Rectal smooth muscle tissue (tissue), 1 donor: ENCODE measurements around the gene SAMD14.
"Not testable (repeated sequence)": the region's sequence is repeated elsewhere in the genome, so short reads cannot be mapped to it uniquely, and the experiment has no call there.

Experiments used
- H3K27ac ChIP-seq: one replicate; pipeline ENCODE4 v1.7.0; 2013; ENCODE audit warnings: low read depth, low read length, inconsistent platforms
- H3K27me3 ChIP-seq: one replicate; pipeline ENCODE4 v1.7.0; 2013; ENCODE audit warnings: low read length; ENCODE audit not compliant: control insufficient read depth, insufficient read depth
- H3K36me3 ChIP-seq: one replicate; pipeline ENCODE4 v1.7.0; 2013; ENCODE audit warnings: low read length; ENCODE audit not compliant: control insufficient read depth, insufficient read depth
- H3K4me1 ChIP-seq: one replicate; pipeline ENCODE4 v1.7.0; 2013; ENCODE audit warnings: low read length; ENCODE audit not compliant: control insufficient read depth, insufficient read depth
- H3K4me3 ChIP-seq: one replicate; pipeline ENCODE4 v1.7.0; 2013; ENCODE audit warnings: low read length
- H3K9ac ChIP-seq: one replicate; pipeline ENCODE4 v1.7.0; 2013; ENCODE audit warnings: low read length

The SAMD14 gene

DNA sequence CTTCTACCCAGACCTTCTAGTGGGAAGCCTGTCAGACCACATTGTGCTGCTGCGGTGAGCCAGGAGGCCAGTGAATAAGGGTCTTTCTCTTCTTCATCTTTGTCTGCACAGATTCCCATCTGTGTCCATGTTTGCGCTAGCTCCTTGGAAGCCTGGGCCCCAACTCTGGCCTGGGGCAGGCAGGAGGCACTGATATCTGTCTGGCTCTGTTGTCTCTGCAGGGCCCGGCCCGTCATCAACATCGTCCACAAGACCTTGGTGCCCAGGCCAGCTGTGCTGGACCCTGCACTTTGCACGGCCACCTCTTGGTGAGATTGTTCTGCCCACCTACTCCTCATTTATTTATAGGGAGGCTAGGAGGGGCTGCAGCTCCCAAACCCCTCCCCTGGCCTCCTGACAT lies 55.7 kb downstream of the SAMD14 start:
- Histone ChIP-seq H3K4me1 (no peaks in the 10 kb centered on the region), H3K4me3 (no peak overlapping the region), H3K36me3 (peaks cover 36% of the 10 kb centered on the region), H3K27me3 (no peaks in the 10 kb centered on the region), H3K9ac (no peak overlapping the region), H3K27ac (no peak overlapping the region)

- Histone ChIP-seq H3K4me3 (no peak overlapping the region), H3K27ac (no peak overlapping the region), H3K9ac (no peak overlapping the region), H3K4me1 (no peaks in the 10 kb centered on the region), H3K36me3 (peaks cover 33% of the 10 kb centered on the region), H3K27me3 (no peaks in the 10 kb centered on the region)
Measured at GRCh38 chr17:50072925-50073324, 57.0 kb downstream of the SAMD14 start.

- Histone ChIP-seq H3K27ac (no peak overlapping the region), H3K36me3 (peaks cover 26% of the 10 kb centered on the region), H3K27me3 (no peaks in the 10 kb centered on the region), H3K9ac (no peak overlapping the region), H3K4me3 (no peak overlapping the region), H3K4me1 (no peaks in the 10 kb centered on the region)
Measured at GRCh38 chr17:50072130-50072529, 57.8 kb downstream of the SAMD14 start.

DNA sequence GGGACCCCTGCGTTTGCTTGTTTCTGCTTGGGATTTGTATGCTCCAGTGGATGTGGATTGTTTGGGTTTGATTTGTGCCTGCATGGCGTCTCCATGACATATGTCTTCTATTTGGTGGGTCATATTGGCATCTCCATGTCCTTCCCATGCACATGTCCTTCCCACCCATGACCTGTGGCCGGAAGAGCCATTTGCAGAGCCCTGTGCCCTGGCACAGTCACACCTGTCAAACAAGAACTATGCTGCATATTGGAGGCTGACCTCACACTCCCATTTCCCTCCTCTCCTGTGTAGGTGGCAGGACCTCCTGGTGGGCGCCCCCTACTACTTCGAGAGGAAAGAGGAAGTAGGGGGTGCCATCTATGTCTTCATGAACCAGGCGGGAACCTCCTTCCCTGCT lies 58.3 kb downstream of the SAMD14 start:
- Histone ChIP-seq H3K36me3 (peaks cover 23% of the 10 kb centered on the region), H3K9ac (no peak overlapping the region)

GRCh38 chr17:50070908-50071680 lies 58.9 kb downstream of the SAMD14 start:
- Histone ChIP-seq H3K4me3 (no peak overlapping the region), H3K27me3 (no peaks in the 10 kb centered on the region), H3K27ac (no peak overlapping the region), H3K36me3 (peaks cover 23% of the 10 kb centered on the region), H3K4me1 (no peaks in the 10 kb centered on the region), H3K9ac (no peak overlapping the region)

More for the DNA sequence above, 58.3 kb downstream of the SAMD14 start:
- Histone ChIP-seq H3K4me3 (no peak overlapping the region), H3K27ac (no peak overlapping the region), H3K4me1 (no peaks in the 10 kb centered on the region), H3K27me3 (no peaks in the 10 kb centered on the region)

DNA sequence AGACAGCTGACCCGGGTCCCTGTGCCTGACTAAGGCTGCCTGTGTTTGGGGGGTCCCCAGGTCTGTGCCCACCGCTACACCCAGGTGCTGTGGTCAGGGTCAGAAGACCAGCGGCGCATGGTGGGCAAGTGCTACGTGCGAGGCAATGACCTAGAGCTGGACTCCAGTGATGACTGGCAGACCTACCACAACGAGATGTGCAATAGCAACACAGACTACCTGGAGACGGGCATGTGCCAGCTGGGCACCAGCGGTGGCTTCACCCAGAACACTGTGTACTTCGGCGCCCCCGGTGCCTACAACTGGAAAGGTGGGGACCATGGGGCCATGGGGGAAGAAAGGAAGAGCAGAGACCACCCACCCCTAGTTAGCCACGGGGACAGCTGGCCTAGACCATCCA lies 62.0 kb downstream of the SAMD14 start:
- Histone ChIP-seq H3K9ac (no peak overlapping the region), H3K27ac (no peak overlapping the region), H3K4me3 (no peak overlapping the region), H3K36me3 (peaks cover 16% of the 10 kb centered on the region), H3K4me1 (peaks cover 22% of the 10 kb centered on the region), H3K27me3 (no peaks in the 10 kb centered on the region)

- Histone ChIP-seq H3K9ac (no peak overlapping the region), H3K27ac (no peak overlapping the region), H3K27me3 (no peaks in the 10 kb centered on the region), H3K36me3 (peaks cover 16% of the 10 kb centered on the region), H3K4me1 (peaks cover 27% of the 10 kb centered on the region), H3K4me3 (no peak overlapping the region)
Measured at GRCh38 chr17:50066995-50067394, 63.0 kb downstream of the SAMD14 start.

DNA sequence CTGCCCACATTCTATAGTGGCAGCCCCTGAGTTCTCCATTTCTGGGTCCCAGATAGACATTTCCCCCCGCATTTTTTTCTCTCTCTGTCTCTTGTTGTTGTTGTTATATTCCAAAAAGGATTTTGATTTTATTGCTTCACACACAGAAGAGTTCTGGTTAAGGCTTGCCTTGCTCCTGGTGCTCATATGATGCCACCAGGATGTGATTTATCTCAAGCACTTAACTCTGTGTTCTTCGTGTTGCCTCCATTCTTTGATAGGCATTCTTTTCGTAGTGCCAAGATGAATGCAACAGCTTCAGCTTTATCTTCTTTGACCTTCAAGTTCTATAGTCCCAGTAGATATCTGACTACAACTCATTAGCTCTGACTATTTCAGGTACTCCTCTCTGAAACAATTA lies 64.9 kb downstream of the SAMD14 start:
- Histone ChIP-seq H3K9ac (no peak overlapping the region), H3K4me3 (no peak overlapping the region), H3K4me1 (peaks cover 43% of the 10 kb centered on the region), H3K27me3 (no peaks in the 10 kb centered on the region), H3K27ac (peak overlapping the region; percentile 86), H3K36me3 (peaks cover 5% of the 10 kb centered on the region)

- no peak overlapping the region for H3K9ac ChIP-seq
- H3K36me3 ChIP-seq = peaks cover 5% of the 10 kb centered on the region
- peaks cover 47% of the 10 kb centered on the region for H3K4me1 ChIP-seq
- H3K4me3 ChIP-seq = no peak overlapping the region
- no peaks in the 10 kb centered on the region for H3K27me3 ChIP-seq
- peak overlapping the region; percentile 86 for H3K27ac ChIP-seq
Measured at GRCh38 chr17:50064253-50065001, 65.5 kb downstream of the SAMD14 start.

DNA sequence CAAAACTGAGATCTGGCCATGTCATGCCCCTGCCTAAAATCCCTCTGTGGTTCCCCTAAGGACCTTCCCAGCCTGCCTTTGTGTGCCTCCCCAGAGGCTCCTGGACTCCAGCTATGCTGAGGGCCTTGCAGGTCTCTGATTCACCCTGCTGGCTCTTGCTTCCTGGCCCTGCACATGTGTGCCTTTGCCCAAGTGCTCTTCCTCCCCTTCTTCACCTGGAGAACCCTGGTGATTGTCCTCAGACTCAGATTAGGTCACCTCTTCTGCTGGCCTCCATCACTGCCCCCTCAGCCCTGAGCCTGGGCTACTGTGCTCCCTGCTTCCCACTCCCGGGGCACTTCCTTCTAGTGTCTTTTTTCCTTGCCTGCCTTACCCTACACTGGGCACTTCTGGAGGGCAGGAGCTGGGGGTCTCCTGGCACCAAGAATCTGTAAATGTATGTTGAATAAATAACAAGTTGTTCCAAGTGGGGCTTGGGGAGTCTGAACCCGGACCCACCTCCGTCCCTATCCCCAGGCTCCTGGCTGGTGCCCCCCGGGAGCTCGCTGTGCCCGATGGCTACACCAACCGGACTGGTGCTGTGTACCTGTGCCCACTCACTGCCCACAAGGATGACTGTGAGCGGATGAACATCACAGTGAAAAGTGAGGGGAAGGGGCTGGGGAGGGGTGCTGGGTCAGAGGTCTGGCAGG lies 66.3 kb downstream of the SAMD14 start:
- Histone ChIP-seq H3K4me3 (no peak overlapping the region), H3K27me3 (no peaks in the 10 kb centered on the region), H3K4me1 (peaks cover 54% of the 10 kb centered on the region), H3K27ac (peak overlapping the region; percentile 86), H3K36me3 (peaks cover 5% of the 10 kb centered on the region), H3K9ac (no peak overlapping the region)

- Histone ChIP-seq H3K4me3 (no peak overlapping the region), H3K36me3 (no peaks in the 10 kb centered on the region), H3K27me3 (no peaks in the 10 kb centered on the region), H3K4me1 (peaks cover 55% of the 10 kb centered on the region), H3K9ac (no peak overlapping the region), H3K27ac (peak overlapping the region; percentile 72)
Measured at GRCh38 chr17:50062293-50063243, 67.4 kb downstream of the SAMD14 start.

GRCh38 chr17:50061713-50062045 lies 68.3 kb downstream of the SAMD14 start:
- H3K27me3 ChIP-seq, H3K4me3 ChIP-seq, H3K9ac ChIP-seq, H3K36me3 ChIP-seq: not testable (repeated sequence)
- peak overlapping the region; percentile 81 for H3K27ac ChIP-seq
- H3K4me1 ChIP-seq = peaks cover 57% of the 10 kb centered on the region
